Osteoblast (primary cell): ENCODE measurements around the gene IQCE. TPM values are rescaled to one million over a fixed set of nuclear protein-coding genes. Genes with fewer than 3 reads are reported as not detected.

ENCODE experiments used
- DNase-seq: peaks from one replicate; pipeline ENCODE4 v3.0.0; 2011; ENCODE audit warnings: low spot score, mixed read lengths; ENCODE audit not compliant: insufficient read length; ENCODE audit errors: missing footprints
- H2AFZ ChIP-seq: 2 replicates; pipeline ENCODE4 v1.6.0; 2011; ENCODE audit warnings: mild to moderate bottlenecking, low read length
- H3K27ac ChIP-seq: 2 replicates; pipeline ENCODE4 v1.5.1; 2011; ENCODE audit warnings: mild to moderate bottlenecking, low read depth, low read length, moderate library complexity
- H3K27me3 ChIP-seq: 2 replicates; pipeline ENCODE4 v1.6.0; 2012; ENCODE audit warnings: mild to moderate bottlenecking, control low read depth, inconsistent platforms, low read length, moderate library complexity; ENCODE audit not compliant: insufficient read depth
- H3K36me3 ChIP-seq: 2 replicates; pipeline ENCODE4 v1.5.1; 2011; ENCODE audit warnings: mild to moderate bottlenecking, low read length, control low read depth, moderate library complexity; ENCODE audit not compliant: insufficient read depth
- H3K4me1 ChIP-seq: 2 replicates; pipeline ENCODE4 v1.5.1; 2011; ENCODE audit warnings: mild to moderate bottlenecking, low read length, control low read depth, moderate library complexity; ENCODE audit not compliant: insufficient read depth
- H3K4me2 ChIP-seq: 2 replicates; pipeline ENCODE4 v1.6.0; 2011; ENCODE audit warnings: mild to moderate bottlenecking, low read length; ENCODE audit not compliant: insufficient read depth
- H3K4me3 ChIP-seq: fragments of 200-600 bp; sonication (generic); 3 replicates; pipeline ENCODE4 v1.5.1; 2012; ENCODE audit warnings: mild to moderate bottlenecking, low read length, inconsistent platforms; ENCODE audit not compliant: insufficient read depth
- H3K79me2 ChIP-seq: 2 replicates; pipeline ENCODE4 v1.6.0; 2012; ENCODE audit warnings: mild to moderate bottlenecking, low read length, control low read depth, inconsistent platforms; ENCODE audit not compliant: insufficient read depth
- H3K9me3 ChIP-seq: 2 replicates; pipeline ENCODE4 v1.5.1; 2011; ENCODE audit warnings: low read depth, low read length, control low read depth
- H4K20me1 ChIP-seq: 2 replicates; pipeline ENCODE4 v1.6.0; 2012; ENCODE audit warnings: mild to moderate bottlenecking, low read length, control low read depth; ENCODE audit not compliant: insufficient read depth
- total RNA-seq: library from RNA; depleted of rRNA; stranded (reverse); fragments of >200 nt; gene quantifications from 2 replicates; pipeline ENCODE4 v1.2.3, GENCODE V29; 2012
- TF ChIP-seq, protein P1 (sequence below): IDR thresholded peaks from 2 replicates; pipeline ENCODE4 v1.5.1; 2011; ENCODE audit warnings: mild to moderate bottlenecking, low read depth, low read length, moderate library complexity; ENCODE audit errors: extremely low read depth

Gene IQCE
- total RNA-seq, 1 donor: 18.8 TPM

DNA sequence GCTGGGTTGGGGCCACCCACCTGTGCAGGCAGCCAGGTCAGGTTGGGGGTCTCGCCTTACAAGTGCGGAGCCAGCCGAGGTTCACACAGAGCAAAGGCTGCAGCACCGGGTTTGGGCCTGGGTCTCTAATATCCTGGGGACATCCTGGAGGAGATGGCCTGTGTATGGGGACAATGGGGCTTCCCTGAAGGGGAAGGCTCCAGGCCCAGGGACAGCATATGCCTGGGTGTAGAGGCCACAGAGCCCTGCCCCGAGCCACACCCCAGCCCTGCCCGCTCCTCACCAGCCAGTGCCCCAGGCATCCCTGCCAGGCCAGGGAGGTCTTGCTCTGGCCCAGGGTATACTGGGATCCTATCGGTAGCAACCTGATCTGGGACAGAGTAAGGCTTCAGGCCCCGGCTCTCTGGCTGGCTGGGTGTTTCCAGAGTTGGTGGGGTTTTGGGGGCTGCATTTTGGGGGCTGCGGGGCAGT, 82.1 kb downstream of the IQCE start:
- Histone ChIP-seq H3K27ac (peak overlapping the region; percentile 94), H3K79me2 (peaks cover 68% of the 10 kb centered on the region), H3K4me2 (peak overlapping the region; percentile 55), H4K20me1 (peaks cover 38% of the 10 kb centered on the region), H3K36me3 (peaks cover 2% of the 10 kb centered on the region), H3K27me3 (no peaks in the 10 kb centered on the region), H3K4me3 (peak overlapping the region; percentile 40), H2AFZ (no peak overlapping the region), H3K4me1 (peaks cover 33% of the 10 kb centered on the region), H3K9me3 (no peaks in the 10 kb centered on the region)
- TF ChIP-seq, protein P1, sequence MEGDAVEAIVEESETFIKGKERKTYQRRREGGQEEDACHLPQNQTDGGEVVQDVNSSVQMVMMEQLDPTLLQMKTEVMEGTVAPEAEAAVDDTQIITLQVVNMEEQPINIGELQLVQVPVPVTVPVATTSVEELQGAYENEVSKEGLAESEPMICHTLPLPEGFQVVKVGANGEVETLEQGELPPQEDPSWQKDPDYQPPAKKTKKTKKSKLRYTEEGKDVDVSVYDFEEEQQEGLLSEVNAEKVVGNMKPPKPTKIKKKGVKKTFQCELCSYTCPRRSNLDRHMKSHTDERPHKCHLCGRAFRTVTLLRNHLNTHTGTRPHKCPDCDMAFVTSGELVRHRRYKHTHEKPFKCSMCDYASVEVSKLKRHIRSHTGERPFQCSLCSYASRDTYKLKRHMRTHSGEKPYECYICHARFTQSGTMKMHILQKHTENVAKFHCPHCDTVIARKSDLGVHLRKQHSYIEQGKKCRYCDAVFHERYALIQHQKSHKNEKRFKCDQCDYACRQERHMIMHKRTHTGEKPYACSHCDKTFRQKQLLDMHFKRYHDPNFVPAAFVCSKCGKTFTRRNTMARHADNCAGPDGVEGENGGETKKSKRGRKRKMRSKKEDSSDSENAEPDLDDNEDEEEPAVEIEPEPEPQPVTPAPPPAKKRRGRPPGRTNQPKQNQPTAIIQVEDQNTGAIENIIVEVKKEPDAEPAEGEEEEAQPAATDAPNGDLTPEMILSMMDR: no peak
- DNase-seq: no peak

- Histone ChIP-seq H3K4me1 (peaks cover 33% of the 10 kb centered on the region), H3K4me2 (peak overlapping the region; percentile 55), H3K4me3 (peak overlapping the region; percentile 40), H4K20me1 (peaks cover 34% of the 10 kb centered on the region), H3K36me3 (peaks cover 2% of the 10 kb centered on the region), H3K27me3 (no peaks in the 10 kb centered on the region), H3K79me2 (peaks cover 59% of the 10 kb centered on the region), H3K9me3 (no peaks in the 10 kb centered on the region), H3K27ac (peak overlapping the region; percentile 94), H2AFZ (peak overlapping the region; percentile 41)
- TF ChIP-seq, protein P1: no peak
- peak; percentile 98 for DNase-seq
Observed at GRCh38 chr7:2641406-2642393, 82.9 kb downstream of the IQCE start.

- no peaks in the 10 kb centered on the region for H3K9me3 ChIP-seq
- H3K79me2 ChIP-seq: peaks cover 40% of the 10 kb centered on the region
- no peak overlapping the region for H3K27ac ChIP-seq
- H3K4me3 ChIP-seq: no peak overlapping the region
- H3K36me3 ChIP-seq: peaks cover 10% of the 10 kb centered on the region
- H3K27me3 ChIP-seq: no peaks in the 10 kb centered on the region
- TF ChIP-seq, protein P1: peak; percentile 8
- H2AFZ ChIP-seq: no peak overlapping the region
- H3K4me2 ChIP-seq: no peak overlapping the region
- H3K4me1 ChIP-seq: peaks cover 27% of the 10 kb centered on the region
- peaks cover 25% of the 10 kb centered on the region for H4K20me1 ChIP-seq
- DNase-seq: no peak
Observed at GRCh38 chr7:2643386-2644219, 84.8 kb downstream of the IQCE start.
